Measurements from ENCODE around the gene DAO.

GRCh38 chr12:108918206-108918605, 38.3 kb downstream of the DAO start:
- TF ChIP-seq CTCF (conservative IDR thresholded peaks at IDR 0.05; ENCODE audit: low read length) (no peak), EZH2phosphoT487 (IDR thresholded peaks at IDR 0.05; ENCODE audit: borderline replicate concordance) (no peak)

Data from Loucy (cell line).